GM12878 (cell line): ENCODE results near the gene JAG2. TPM values are rescaled to one million over a fixed set of nuclear protein-coding genes. Genes with fewer than 3 reads are reported as not detected.

ENCODE experiments used
- ATAC-seq: fragments of 200-7000 bp; cut with Tn5 transposase; 3 replicates; pipeline ENCODE4 v1.9.1; 2020; ENCODE audit warnings: mild to moderate bottlenecking, moderate library complexity
- BruUV-seq: library from RNA; stranded (reverse); fragments of 400-500 nt; replicated peaks from 2 replicates; lab custom pipeline; 2021; lab: Mats Ljungman, UMichigan
- CTCF ChIA-PET: fragments of 300-600 bp; sonication (Branson Sonifier 250); formaldehyde crosslinking; extraction: SDS; loops from one replicate; lab custom pipeline; 2021; ENCODE audit warnings: inconsistent platforms; lab: Yijun Ruan, JAX
- POLR2A ChIA-PET: fragments of 350-600 bp; formaldehyde crosslinking; extraction: SDS; loops from one replicate; lab custom pipeline; 2021; ENCODE audit warnings: inconsistent platforms; lab: Charles Lee
- RAD21 ChIA-PET: fragments of 300-600 bp; sonication (Branson Sonifier 250); formaldehyde crosslinking; loops from one replicate; lab custom pipeline; 2023; ENCODE audit warnings: antibody characterized with exemption; ENCODE audit not compliant: unreplicated experiment; lab: Charles Lee
- SMC1A ChIA-PET: fragments of 300-600 bp; sonication (Branson Sonifier 250); formaldehyde crosslinking; loops from one replicate; lab custom pipeline; 2023; ENCODE audit not compliant: unreplicated experiment, uncharacterized antibody; lab: Charles Lee
- DNase-seq: peaks from one replicate; pipeline ENCODE4 v3.0.0-alpha.2; 2011; ENCODE audit warnings: low read depth, low spot score
- FAIRE-seq: peaks from 3 replicates; lab custom pipeline; 2011; peaks lifted over from hg19 to GRCh38; lab: Jason Lieb, UNC
- H2AFZ ChIP-seq: 2 replicates; pipeline ENCODE4 v1.6.0; 2011; ENCODE audit warnings: low read depth, low read length, control low read depth; ENCODE audit not compliant: control insufficient read depth
- H3K27ac ChIP-seq: 2 replicates; pipeline ENCODE4 v1.5.1; 2011; ENCODE audit warnings: control low read depth; ENCODE audit not compliant: control insufficient read depth, insufficient read depth
- H3K27me3 ChIP-seq, 2 experiments: replicated peaks in 1 of 2; 2 replicates each; pipeline versions ENCODE4 v1.6.0 to v1.6.1; 2011; ENCODE audit warnings: low read length in 1 of 2; ENCODE audit not compliant: control insufficient read depth in 2 of 2, insufficient read depth in 2 of 2
- H3K36me3 ChIP-seq, 2 experiments: 2 replicates each; pipeline ENCODE4 v1.5.1; 2011; ENCODE audit warnings: low read length in 1 of 2; ENCODE audit not compliant: control insufficient read depth in 2 of 2, insufficient read depth in 2 of 2
- H3K4me1 ChIP-seq: 2 replicates; pipeline ENCODE4 v1.6.1; 2011; ENCODE audit warnings: mild to moderate bottlenecking, low read length, moderate library complexity, mixed read lengths; ENCODE audit not compliant: control insufficient read depth, insufficient read depth
- H3K4me2 ChIP-seq: 2 replicates; pipeline ENCODE4 v1.6.0; 2011; ENCODE audit warnings: control low read depth; ENCODE audit not compliant: control insufficient read depth, insufficient read depth
- H3K4me3 ChIP-seq: fragments of 200-600 bp; sonication (generic); 2 replicates; pipeline ENCODE4 v1.5.1; 2016
- H3K79me2 ChIP-seq: 2 replicates; pipeline ENCODE4 v1.6.0; 2011; ENCODE audit warnings: low read length; ENCODE audit not compliant: control insufficient read depth, insufficient read depth
- H3K9ac ChIP-seq: 2 replicates; pipeline ENCODE4 v1.8.0; 2011; ENCODE audit warnings: low read length, control low read depth, mixed read lengths; ENCODE audit not compliant: control insufficient read depth, insufficient read depth
- H3K9me3 ChIP-seq: replicated peaks from 3 replicates; pipeline ENCODE4 v1.5.1; 2011; ENCODE audit warnings: mild to moderate bottlenecking, low read length; ENCODE audit not compliant: control insufficient read depth, insufficient read depth
- H4K20me1 ChIP-seq: 2 replicates; pipeline ENCODE4 v1.6.0; 2011; ENCODE audit not compliant: control insufficient read depth, insufficient read depth
- BCL11A ChIP-seq: IDR thresholded peaks from 2 replicates; pipeline ENCODE4 v1.6.1; 2011; ENCODE audit warnings: low read depth, low read length
- BHLHE40 ChIP-seq, 2 experiments: fragments of 450-650 bp in 1 of 2; IDR thresholded peaks; 2 replicates each; pipeline ENCODE4 v1.6.1; 2011 to 2017; ENCODE audit warnings: low read depth in 2 of 2, borderline replicate concordance in 1 of 2, improper control_type of control experiment in 1 of 2, low read length in 1 of 2, mild to moderate bottlenecking in 1 of 2
- BMI1 ChIP-seq: fragments of 450-650 bp; IDR thresholded peaks from 2 replicates; pipeline ENCODE4 v1.6.1; 2016; ENCODE audit warnings: mild to moderate bottlenecking, moderate library complexity, borderline replicate concordance
- EED ChIP-seq: sonication (generic); IDR thresholded peaks from 2 replicates; pipeline ENCODE4 v1.6.1; 2016; ENCODE audit warnings: antibody characterized with exemption, low read depth
- FOXM1 ChIP-seq: IDR thresholded peaks from 2 replicates; pipeline ENCODE4 v1.6.1; 2012; ENCODE audit warnings: low read depth, mild to moderate bottlenecking, inconsistent platforms, low read length, moderate library complexity
- GATAD2B ChIP-seq: fragments of 450-650 bp; conservative IDR thresholded peaks from 2 replicates; pipeline ENCODE4 v1.6.1; 2017; ENCODE audit warnings: low read depth, mild to moderate bottlenecking, moderate library complexity
- IKZF2 ChIP-seq, 2 experiments: fragments of 450-650 bp; IDR thresholded peaks; 2 replicates each; pipeline ENCODE4 v1.6.1; 2017; ENCODE audit warnings: mild to moderate bottlenecking in 2 of 2, moderate library complexity in 2 of 2
- KAT2A ChIP-seq: conservative IDR thresholded peaks from 2 replicates; pipeline ENCODE4 v1.6.1; 2011; ENCODE audit warnings: low read depth, low read length; ENCODE audit not compliant: control insufficient read depth
- NR2F1 ChIP-seq: fragments of 450-650 bp; conservative IDR thresholded peaks from 2 replicates; pipeline ENCODE4 v1.6.1; 2017; ENCODE audit warnings: mild to moderate bottlenecking
- POLR2AphosphoS5 ChIP-seq: IDR thresholded peaks from 2 replicates; pipeline ENCODE4 v1.6.1; 2011; ENCODE audit warnings: mild to moderate bottlenecking, low read length, inconsistent platforms
- RAD21 ChIP-seq: IDR thresholded peaks from 2 replicates; pipeline ENCODE4 v1.6.1; 2011; ENCODE audit warnings: mild to moderate bottlenecking, low read depth, low read length, moderate library complexity; ENCODE audit not compliant: insufficient read depth
- SKIL ChIP-seq: fragments of 450-650 bp; IDR thresholded peaks from 2 replicates; pipeline ENCODE4 v1.6.1; 2017; ENCODE audit warnings: mild to moderate bottlenecking, low read depth, inconsistent platforms; ENCODE audit not compliant: poor library complexity, severe bottlenecking
- SRF ChIP-seq, 2 experiments: IDR thresholded peaks; 2 replicates each; pipeline ENCODE4 v1.6.1; 2011; ENCODE audit warnings: low read depth in 2 of 2, low read length in 2 of 2, mild to moderate bottlenecking in 1 of 2, moderate library complexity in 1 of 2
- TCF12 ChIP-seq: IDR thresholded peaks from 2 replicates; pipeline ENCODE4 v1.6.1; 2011; ENCODE audit warnings: low read depth, mild to moderate bottlenecking, low read length
- ZBED1 ChIP-seq: IDR thresholded peaks from 2 replicates; pipeline ENCODE4 v1.6.1; 2016; ENCODE audit warnings: borderline replicate concordance
- ZNF24 ChIP-seq: fragments of 450-650 bp; IDR thresholded peaks from 2 replicates; pipeline ENCODE4 v1.6.1; 2017; ENCODE audit warnings: antibody characterized with exemption, mild to moderate bottlenecking
- WGBS: methylation state at CpG from one replicate; pipeline ENCODE4 v1.1.6; 2016; ENCODE audit warnings: low lambda C conversion rate; ENCODE audit not compliant: insufficient replicate concordance, insufficient coverage; ENCODE audit errors: missing lambda C conversion rate; 5-methylcytosine and 5-hydroxymethylcytosine counted together
- in situ Hi-C: fragments of 300-500 bp; cut with MboI; formaldehyde crosslinking; loops from 9 replicates; pipeline ENCODE4 v1.14.3; 2018; ENCODE audit warnings: mixed read lengths
- intact Hi-C: fragments of 100-400 bp; cut with micrococcal nuclease; formaldehyde crosslinking; loops from one replicate; pipeline ENCODE4 v1.14.2; 2022; ENCODE audit not compliant: unreplicated experiment
- polyA plus RNA-seq, 11 experiments: library from polyadenylated mRNA; depleted of rRNA in 4 of 11; unstranded in 6 of 11; stranded (reverse) in 5 of 11; fragments of >200 nt; fragmentation: Nextera tagmentation in 4 of 11; fragmentation: Illumina TruSeq in 1 of 11; extraction: Ambion mirVana in 4 of 11; extraction: Trizol in 1 of 11; gene quantifications; 1 replicate in 1 of 11; 2 replicates in 10 of 11; pipeline versions ENCODE4 v1.2.1 to v1.2.3, GENCODE V29; 2011 to 2016; ENCODE audit warnings: inconsistent platforms in 2 of 11, missing spikeins in 2 of 11, low read depth in 1 of 11
- total RNA-seq, 4 experiments: library from RNA; depleted of rRNA in 3 of 4; stranded (reverse); fragments of >200 nt in 3 of 4; fragmentation: Illumina TruSeq in 1 of 4; extraction: Trizol in 1 of 4; gene quantifications; 2 replicates each; pipeline versions ENCODE4 v1.2.1 to v1.2.3, GENCODE V29; 2013 to 2021
- TF ChIP-seq, protein P1 (sequence below): fragments of 450-650 bp; IDR thresholded peaks from 2 replicates; pipeline ENCODE4 v1.6.1; 2018; ENCODE audit warnings: mild to moderate bottlenecking, low read depth, moderate library complexity; ENCODE audit not compliant: partially characterized antibody
- TF ChIP-seq, protein P2 (sequence below), 3 experiments: IDR thresholded peaks in 2 of 3; conservative IDR thresholded peaks in 1 of 3; 2 replicates each; pipeline ENCODE4 v1.5.1; 2011; ENCODE audit warnings: low read depth in 3 of 3, low read length in 3 of 3, mild to moderate bottlenecking in 3 of 3, control low read depth in 2 of 3, moderate library complexity in 2 of 3, inconsistent platforms in 1 of 3, mixed read lengths in 1 of 3; ENCODE audit not compliant: control insufficient read depth in 2 of 3, insufficient read depth in 1 of 3; ENCODE audit errors: extremely low read depth in 1 of 3

The JAG2 gene
- total and polyA plus RNA-seq, 10 of the 15 experiments (the other 5 are each of a cell fraction or from before 2014, with no cell fraction given) = 0.04 to 0.14 (median 0.06) TPM; not detected in 5

- intact Hi-C loops = no loop called here
- Histone ChIP-seq H3K4me3 (no peak overlapping the region), H3K27ac (no peak overlapping the region), H2AFZ (no peak overlapping the region), H3K9me3 (peaks cover 8% of the 10 kb centered on the region; the same call in 1 of the 3 replicates), H3K4me1 (no peaks in the 10 kb centered on the region), H3K27me3 (no peaks in the 10 kb centered on the region), H3K4me2 (no peak overlapping the region), H3K79me2 (no peaks in the 10 kb centered on the region), H4K20me1 (no peaks in the 10 kb centered on the region), H3K36me3 (no peaks in the 10 kb centered on the region), H3K9ac (no peak overlapping the region)
- WGBS = 68% methylated on average over 15 of the region's 15 CpGs
- no peak for ATAC-seq
- no peak for DNase-seq
- TF ChIP-seq FOXM1 (no peak), SRF (IDR thresholded peaks at IDR 0.05; ENCODE audit: low read depth in 2 of 2, low read length in 2 of 2) (no peak), IKZF2 (IDR thresholded peaks at IDR 0.05) (no peak), GATAD2B (no peak), POLR2AphosphoS5 (no peak), BCL11A (no peak), NR2F1 (no peak), TCF12 (no peak), BHLHE40 (IDR thresholded peaks at IDR 0.05; ENCODE audit: borderline replicate concordance in 1 of 2, low read depth in 2 of 2, low read length in 1 of 2) (no peak), BMI1 (no peak), EED (no peak), ZBED1 (no peak), KAT2A (no peak), RAD21 (no peak), SKIL (no peak), ZNF24 (no peak)
- TF ChIP-seq, protein P1, sequence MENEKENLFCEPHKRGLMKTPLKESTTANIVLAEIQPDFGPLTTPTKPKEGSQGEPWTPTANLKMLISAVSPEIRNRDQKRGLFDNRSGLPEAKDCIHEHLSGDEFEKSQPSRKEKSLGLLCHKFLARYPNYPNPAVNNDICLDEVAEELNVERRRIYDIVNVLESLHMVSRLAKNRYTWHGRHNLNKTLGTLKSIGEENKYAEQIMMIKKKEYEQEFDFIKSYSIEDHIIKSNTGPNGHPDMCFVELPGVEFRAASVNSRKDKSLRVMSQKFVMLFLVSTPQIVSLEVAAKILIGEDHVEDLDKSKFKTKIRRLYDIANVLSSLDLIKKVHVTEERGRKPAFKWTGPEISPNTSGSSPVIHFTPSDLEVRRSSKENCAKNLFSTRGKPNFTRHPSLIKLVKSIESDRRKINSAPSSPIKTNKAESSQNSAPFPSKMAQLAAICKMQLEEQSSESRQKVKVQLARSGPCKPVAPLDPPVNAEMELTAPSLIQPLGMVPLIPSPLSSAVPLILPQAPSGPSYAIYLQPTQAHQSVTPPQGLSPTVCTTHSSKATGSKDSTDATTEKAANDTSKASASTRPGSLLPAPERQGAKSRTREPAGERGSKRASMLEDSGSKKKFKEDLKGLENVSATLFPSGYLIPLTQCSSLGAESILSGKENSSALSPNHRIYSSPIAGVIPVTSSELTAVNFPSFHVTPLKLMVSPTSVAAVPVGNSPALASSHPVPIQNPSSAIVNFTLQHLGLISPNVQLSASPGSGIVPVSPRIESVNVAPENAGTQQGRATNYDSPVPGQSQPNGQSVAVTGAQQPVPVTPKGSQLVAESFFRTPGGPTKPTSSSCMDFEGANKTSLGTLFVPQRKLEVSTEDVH = no peak
- TF ChIP-seq, protein P2, sequence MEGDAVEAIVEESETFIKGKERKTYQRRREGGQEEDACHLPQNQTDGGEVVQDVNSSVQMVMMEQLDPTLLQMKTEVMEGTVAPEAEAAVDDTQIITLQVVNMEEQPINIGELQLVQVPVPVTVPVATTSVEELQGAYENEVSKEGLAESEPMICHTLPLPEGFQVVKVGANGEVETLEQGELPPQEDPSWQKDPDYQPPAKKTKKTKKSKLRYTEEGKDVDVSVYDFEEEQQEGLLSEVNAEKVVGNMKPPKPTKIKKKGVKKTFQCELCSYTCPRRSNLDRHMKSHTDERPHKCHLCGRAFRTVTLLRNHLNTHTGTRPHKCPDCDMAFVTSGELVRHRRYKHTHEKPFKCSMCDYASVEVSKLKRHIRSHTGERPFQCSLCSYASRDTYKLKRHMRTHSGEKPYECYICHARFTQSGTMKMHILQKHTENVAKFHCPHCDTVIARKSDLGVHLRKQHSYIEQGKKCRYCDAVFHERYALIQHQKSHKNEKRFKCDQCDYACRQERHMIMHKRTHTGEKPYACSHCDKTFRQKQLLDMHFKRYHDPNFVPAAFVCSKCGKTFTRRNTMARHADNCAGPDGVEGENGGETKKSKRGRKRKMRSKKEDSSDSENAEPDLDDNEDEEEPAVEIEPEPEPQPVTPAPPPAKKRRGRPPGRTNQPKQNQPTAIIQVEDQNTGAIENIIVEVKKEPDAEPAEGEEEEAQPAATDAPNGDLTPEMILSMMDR (IDR thresholded peaks at IDR 0.05 in 2 of 3, conservative IDR thresholded peaks at IDR 0.05 in 1 of 3; ENCODE audit: control insufficient read depth in 2 of 3, extremely low read depth in 1 of 3, insufficient read depth in 1 of 3, low read depth in 3 of 3, low read length in 3 of 3) = no peak
- RAD21 ChIA-PET = no interaction called here
- POLR2A ChIA-PET = no interaction called here
- no peak for FAIRE-seq
- BruUV-seq = no TSS peak
- SMC1A ChIA-PET = no interaction called here
- CTCF ChIA-PET = no interaction called here
- in situ Hi-C loops = no loop called here
Measured at GRCh38 chr14:105138551-105139111, 29.9 kb downstream of the JAG2 start.
